Measurements from ENCODE around the gene GSTA3.

Gene GSTA3

DNA sequence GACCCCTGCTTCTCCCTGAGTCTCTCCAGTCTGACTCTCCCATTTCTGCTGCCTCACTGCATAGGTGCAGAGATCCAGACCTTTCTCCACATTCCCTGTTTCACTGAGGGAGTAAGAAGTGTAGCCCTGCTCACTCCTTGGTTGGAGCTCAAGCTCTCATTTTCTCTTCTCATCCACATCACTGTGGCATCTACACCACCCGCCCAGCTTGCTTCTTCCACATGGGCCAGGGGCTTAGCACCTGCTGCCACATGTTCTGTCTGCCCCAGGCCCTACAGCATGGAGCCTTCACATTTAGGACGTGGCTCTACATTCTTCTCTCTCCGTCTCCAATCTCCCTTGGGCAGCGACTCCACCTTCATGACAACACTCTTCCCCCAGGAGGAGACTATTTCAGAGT, 60.4 kb downstream of the GSTA3 start:
- no peak for DNase-seq

Data from activated CD8-positive, alpha-beta memory T cell treated with anti-CD3 and anti-CD28 coated beads, Interleukin-2, amount 50 U/mL, for 4 hours (primary cell).